GM23248 (cell line): Measurements from ENCODE around the gene WNT2B. TPM values are rescaled to one million over a fixed set of nuclear protein-coding genes. Genes with fewer than 3 reads are reported as not detected.

Source experiments
- DNase-seq: peaks from one replicate; pipeline ENCODE4 v3.0.0-alpha.2; 2015
- H2AFZ ChIP-seq: fragments of 200-600 bp; sonication (generic); 2 replicates; pipeline ENCODE4 v1.6.1; 2016; ENCODE audit warnings: antibody characterized with exemption
- H3F3A ChIP-seq: fragments of 200-600 bp; sonication (generic); 2 replicates; pipeline ENCODE4 v1.6.1; 2016; ENCODE audit warnings: mild to moderate bottlenecking, antibody characterized with exemption, mixed run types; ENCODE audit not compliant: insufficient read depth
- H3K27ac ChIP-seq: fragments of 200-600 bp; sonication (generic); 2 replicates; pipeline ENCODE4 v1.5.1; 2016; ENCODE audit warnings: mild to moderate bottlenecking
- H3K27me3 ChIP-seq: fragments of 200-600 bp; sonication (generic); replicated peaks from 2 replicates; pipeline ENCODE4 v1.6.1; 2016; ENCODE audit warnings: mild to moderate bottlenecking; ENCODE audit not compliant: insufficient read depth
- H3K36me3 ChIP-seq: fragments of 200-600 bp; sonication (generic); 2 replicates; pipeline ENCODE4 v1.6.1; 2016; ENCODE audit warnings: low read depth, mild to moderate bottlenecking
- H3K4me1 ChIP-seq: fragments of 200-600 bp; sonication (generic); 2 replicates; pipeline ENCODE4 v1.6.1; 2016; ENCODE audit warnings: mild to moderate bottlenecking; ENCODE audit not compliant: insufficient read depth
- H3K4me2 ChIP-seq: fragments of 200-600 bp; sonication (generic); one replicate; pipeline ENCODE4 v1.6.1; 2016; ENCODE audit warnings: mild to moderate bottlenecking; ENCODE audit not compliant: unreplicated experiment
- H3K4me3 ChIP-seq: fragments of 200-600 bp; sonication (generic); 2 replicates; pipeline ENCODE4 v1.5.1; 2016; ENCODE audit warnings: mild to moderate bottlenecking
- H3K79me2 ChIP-seq: fragments of 200-600 bp; sonication (generic); 2 replicates; pipeline ENCODE4 v1.6.1; 2016; ENCODE audit warnings: mild to moderate bottlenecking; ENCODE audit not compliant: insufficient read depth
- H3K9ac ChIP-seq: fragments of 200-600 bp; sonication (generic); 2 replicates; pipeline ENCODE4 v1.6.1; 2016; ENCODE audit warnings: mild to moderate bottlenecking
- H3K9me2 ChIP-seq: fragments of 200-600 bp; sonication (generic); 2 replicates; pipeline ENCODE4 v1.6.1; 2016; ENCODE audit warnings: mixed run types, mild to moderate bottlenecking, moderate library complexity; ENCODE audit not compliant: insufficient read depth
- H3K9me3 ChIP-seq: fragments of 200-600 bp; sonication (generic); one replicate; pipeline ENCODE4 v1.6.1; 2017; ENCODE audit warnings: low read depth
- H4K20me1 ChIP-seq: fragments of 200-600 bp; sonication (generic); 2 replicates; pipeline ENCODE4 v1.6.0; 2016; ENCODE audit not compliant: insufficient read depth
- EZH2 ChIP-seq: fragments of 200-600 bp; sonication (generic); IDR thresholded peaks from 2 replicates; pipeline ENCODE4 v1.6.1; 2018; ENCODE audit warnings: antibody characterized with exemption, mild to moderate bottlenecking; ENCODE audit not compliant: insufficient read depth, poor library complexity, severe bottlenecking
- EZH2phosphoT487 ChIP-seq: fragments of 200-600 bp; sonication (generic); IDR thresholded peaks from 2 replicates; pipeline ENCODE4 v1.6.1; 2018; ENCODE audit warnings: antibody characterized with exemption, moderate library complexity, mild to moderate bottlenecking, low read depth; ENCODE audit not compliant: insufficient read depth
- WGBS, 2 experiments: methylation state at CpG; one replicate each; pipeline ENCODE4 v1.1.6; 2015 to 2017; ENCODE audit warnings: low lambda C conversion rate in 2 of 2, low coverage in 1 of 2; ENCODE audit errors: missing lambda C conversion rate in 2 of 2; 5-methylcytosine and 5-hydroxymethylcytosine counted together
- in situ Hi-C: fragments of 300-500 bp; cut with MboI; formaldehyde crosslinking; loops from 2 replicates; pipeline ENCODE4 v1.15.0; 2020
- polyA plus RNA-seq: library from polyadenylated mRNA; unstranded; fragments of >200 nt; fragmentation: Nextera tagmentation; extraction: Ambion mirVana; gene quantifications from 2 replicates; pipeline ENCODE4 v1.2.1, GENCODE V29; 2016
- total RNA-seq: library from RNA; depleted of rRNA; stranded (reverse); fragments of >200 nt; shearing (Covaris generic); gene quantifications from 2 replicates; pipeline ENCODE4 v1.2.3, GENCODE V29; 2014

Gene WNT2B
- total and polyA plus RNA-seq, 2 experiments from 2014 or later, result 0.61 to 2.1 TPM

GRCh38 chr1:112528076-112528475 lies 19.3 kb downstream of the WNT2B start:
- Histone ChIP-seq H3K36me3 (no peaks in the 10 kb centered on the region), H3K4me2 (peak overlapping the region; percentile 30), H3K79me2 (no peaks in the 10 kb centered on the region), H3K27me3 (no peaks in the 10 kb centered on the region), H3K9ac (no peak overlapping the region), H3K27ac (peak overlapping the region; percentile 17; the same call in 1 of the 2 replicates), H4K20me1 (no peaks in the 10 kb centered on the region), H3K4me1 (peaks cover 66% of the 10 kb centered on the region), H3K4me3 (no peak overlapping the region), H3F3A (peaks cover 29% of the 10 kb centered on the region), H3K9me2 (no peaks in the 10 kb centered on the region), H2AFZ (no peak overlapping the region), H3K9me3 (no peaks in the 10 kb centered on the region)
- no peak for TF ChIP-seq EZH2phosphoT487
- in situ Hi-C loops, result no loop called here
- DNase-seq, result peak; percentile 20

GRCh38 chr1:112529301-112529700 lies 20.5 kb downstream of the WNT2B start:
- Histone ChIP-seq H4K20me1 (no peaks in the 10 kb centered on the region), H3K4me1 (peaks cover 58% of the 10 kb centered on the region)

GRCh38 chr1:112530832-112531231 lies 22.1 kb downstream of the WNT2B start:
- DNase-seq, result no peak
- H3K4me2 ChIP-seq, result no peak overlapping the region

More at GRCh38 chr1:112529301-112529700, 20.5 kb downstream of the WNT2B start:
- H3K27ac ChIP-seq, result no peak overlapping the region
- no peak overlapping the region for H3K4me3 ChIP-seq
- H3K9me3 ChIP-seq, result no peaks in the 10 kb centered on the region
- no peaks in the 10 kb centered on the region for H3K79me2 ChIP-seq
- no peak for DNase-seq
- TF ChIP-seq EZH2phosphoT487, result no peak
- TF ChIP-seq EZH2, result no peak
- peaks cover 30% of the 10 kb centered on the region for H3F3A ChIP-seq
- no peak overlapping the region for H3K9ac ChIP-seq
- in situ Hi-C loops, result no loop called here
- no peaks in the 10 kb centered on the region for H3K27me3 ChIP-seq
- no peak overlapping the region for H2AFZ ChIP-seq
- H3K36me3 ChIP-seq, result no peaks in the 10 kb centered on the region
- H3K4me2 ChIP-seq, result no peak overlapping the region
- H3K9me2 ChIP-seq, result no peaks in the 10 kb centered on the region

GRCh38 chr1:112532064-112532463 lies 23.3 kb downstream of the WNT2B start:
- Histone ChIP-seq H3K9ac (no peak overlapping the region), H2AFZ (no peak overlapping the region), H3K4me1 (peaks cover 54% of the 10 kb centered on the region), H3K9me2 (no peaks in the 10 kb centered on the region), H4K20me1 (no peaks in the 10 kb centered on the region), H3K79me2 (no peaks in the 10 kb centered on the region), H3F3A (peaks cover 28% of the 10 kb centered on the region), H3K27ac (no peak overlapping the region), H3K27me3 (no peaks in the 10 kb centered on the region), H3K9me3 (no peaks in the 10 kb centered on the region), H3K4me2 (no peak overlapping the region), H3K4me3 (no peak overlapping the region), H3K36me3 (no peaks in the 10 kb centered on the region)
- 95 to 98% methylated on average over 4 of the region's 4 CpGs for WGBS, 2 experiments
- DNase-seq, result no peak
- TF ChIP-seq EZH2, result no peak
- no peak for TF ChIP-seq EZH2phosphoT487
- in situ Hi-C loops, result no loop called here

More at GRCh38 chr1:112530832-112531231, 22.1 kb downstream of the WNT2B start:
- TF ChIP-seq EZH2phosphoT487 (no peak), EZH2 (no peak)
- Histone ChIP-seq H3K4me1 (peaks cover 48% of the 10 kb centered on the region), H3K9me2 (no peaks in the 10 kb centered on the region), H3K79me2 (no peaks in the 10 kb centered on the region), H4K20me1 (no peaks in the 10 kb centered on the region), H3K9ac (no peak overlapping the region), H3K27me3 (no peaks in the 10 kb centered on the region), H3K9me3 (no peaks in the 10 kb centered on the region), H3K27ac (no peak overlapping the region), H3K36me3 (no peaks in the 10 kb centered on the region), H3K4me3 (no peak overlapping the region), H2AFZ (no peak overlapping the region), H3F3A (peaks cover 30% of the 10 kb centered on the region)
- in situ Hi-C loops, result no loop called here

GRCh38 chr1:112533029-112533428 lies 24.3 kb downstream of the WNT2B start:
- peaks cover 51% of the 10 kb centered on the region for H3K4me1 ChIP-seq
- no peak overlapping the region for H3K9ac ChIP-seq
- DNase-seq, result peak; percentile 77
- peak overlapping the region; percentile 13; the same call in 1 of the 2 replicates for H3K27ac ChIP-seq
- H3K9me3 ChIP-seq, result no peaks in the 10 kb centered on the region
- H4K20me1 ChIP-seq, result no peaks in the 10 kb centered on the region
- no peaks in the 10 kb centered on the region for H3K27me3 ChIP-seq
- TF ChIP-seq EZH2, result no peak
- no peak for TF ChIP-seq EZH2phosphoT487
- no peaks in the 10 kb centered on the region for H3K36me3 ChIP-seq
- H3F3A ChIP-seq, result peaks cover 19% of the 10 kb centered on the region
- in situ Hi-C loops, result no loop called here
- H3K9me2 ChIP-seq, result no peaks in the 10 kb centered on the region
- no peak overlapping the region for H3K4me2 ChIP-seq
- H2AFZ ChIP-seq, result no peak overlapping the region
- H3K4me3 ChIP-seq, result no peak overlapping the region
- WGBS, 2 experiments, result 66 to 67% methylated on average over 6 of the region's 6 CpGs
- H3K79me2 ChIP-seq, result no peaks in the 10 kb centered on the region
